ENCODE data around the gene FLOT1. TPM values are rescaled to one million over a fixed set of nuclear protein-coding genes. Genes with fewer than 3 reads are reported as not detected.

The FLOT1 gene
- total and polyA plus RNA-seq, 2 experiments from 2014 or later: 208 to 236 TPM

DNA sequence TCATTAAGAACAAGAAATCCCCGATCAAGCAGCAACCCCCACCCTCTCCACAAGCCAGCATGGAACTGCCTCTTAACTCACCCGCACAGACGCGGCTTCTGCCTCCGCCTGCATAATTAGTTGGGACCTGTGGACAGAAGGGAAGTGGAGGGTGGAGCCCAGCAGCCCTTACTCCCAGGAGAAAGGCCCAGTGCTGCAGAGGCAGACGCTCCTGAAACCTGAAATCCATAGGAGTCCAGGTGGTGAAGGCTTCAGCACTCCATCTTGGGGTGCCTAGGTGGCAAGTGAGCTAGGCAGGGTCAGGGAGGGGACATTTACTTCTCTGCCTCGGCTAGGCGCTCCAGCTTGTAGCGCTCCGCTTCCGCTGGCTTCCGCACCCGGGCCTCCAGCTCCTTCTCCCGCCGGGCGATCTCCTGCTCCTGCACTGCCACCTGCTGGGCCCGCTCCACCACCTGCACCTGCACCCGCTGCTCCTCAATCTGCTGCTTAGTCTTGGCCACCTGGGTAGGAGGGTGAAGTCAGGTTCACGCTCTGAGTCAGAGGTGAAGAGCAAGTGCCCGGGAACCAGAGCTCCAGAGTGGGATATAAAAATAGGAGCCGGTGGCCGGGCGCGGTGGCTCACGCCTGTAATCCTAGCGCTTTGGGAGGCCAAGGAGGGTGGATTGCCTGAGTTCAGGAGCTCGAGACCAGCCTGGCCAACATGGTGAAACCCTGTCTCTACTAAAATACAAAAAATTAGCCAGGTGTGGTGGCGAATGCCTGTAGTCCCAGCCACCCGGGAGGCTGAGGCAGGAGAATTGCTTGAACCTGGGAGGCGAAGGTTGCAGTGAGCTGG is 11.7 kb downstream of the FLOT1 start:
- H3K27me3 ChIP-seq: no peaks in the 10 kb centered on the region
- H3K36me3 ChIP-seq: peaks cover 52% of the 10 kb centered on the region
- TF ChIP-seq, protein P1, sequence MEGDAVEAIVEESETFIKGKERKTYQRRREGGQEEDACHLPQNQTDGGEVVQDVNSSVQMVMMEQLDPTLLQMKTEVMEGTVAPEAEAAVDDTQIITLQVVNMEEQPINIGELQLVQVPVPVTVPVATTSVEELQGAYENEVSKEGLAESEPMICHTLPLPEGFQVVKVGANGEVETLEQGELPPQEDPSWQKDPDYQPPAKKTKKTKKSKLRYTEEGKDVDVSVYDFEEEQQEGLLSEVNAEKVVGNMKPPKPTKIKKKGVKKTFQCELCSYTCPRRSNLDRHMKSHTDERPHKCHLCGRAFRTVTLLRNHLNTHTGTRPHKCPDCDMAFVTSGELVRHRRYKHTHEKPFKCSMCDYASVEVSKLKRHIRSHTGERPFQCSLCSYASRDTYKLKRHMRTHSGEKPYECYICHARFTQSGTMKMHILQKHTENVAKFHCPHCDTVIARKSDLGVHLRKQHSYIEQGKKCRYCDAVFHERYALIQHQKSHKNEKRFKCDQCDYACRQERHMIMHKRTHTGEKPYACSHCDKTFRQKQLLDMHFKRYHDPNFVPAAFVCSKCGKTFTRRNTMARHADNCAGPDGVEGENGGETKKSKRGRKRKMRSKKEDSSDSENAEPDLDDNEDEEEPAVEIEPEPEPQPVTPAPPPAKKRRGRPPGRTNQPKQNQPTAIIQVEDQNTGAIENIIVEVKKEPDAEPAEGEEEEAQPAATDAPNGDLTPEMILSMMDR (IDR thresholded peaks at IDR 0.05; ENCODE audit: low read depth, low read length): peak; percentile 40
- H3K27ac ChIP-seq: peak overlapping the region; percentile 31
- peak; percentile 51 to 83 for DNase-seq (ENCODE audit: low read depth in 1 of 2, low spot score in 1 of 2)
- H3K4me1 ChIP-seq (ENCODE audit: low read depth): peaks cover 3% of the 10 kb centered on the region
- H3K9me3 ChIP-seq (ENCODE audit: low read depth): no peaks in the 10 kb centered on the region
- H3K4me3 ChIP-seq: no peak overlapping the region

GRCh38 chr6:30727920-30728553 is 14.4 kb downstream of the FLOT1 start:
- no peaks in the 10 kb centered on the region for H3K27me3 ChIP-seq
- TF ChIP-seq, protein P1 (IDR thresholded peaks at IDR 0.05; ENCODE audit: low read depth, low read length): peak; percentile 23
- H3K36me3 ChIP-seq: peaks cover 53% of the 10 kb centered on the region
- H3K9me3 ChIP-seq (ENCODE audit: low read depth): no peaks in the 10 kb centered on the region
- H3K4me3 ChIP-seq: no peak overlapping the region
- DNase-seq (ENCODE audit: low read depth in 1 of 2, low spot score in 1 of 2): peak in 1 of 2 donors; percentile 63
- H3K27ac ChIP-seq: no peak overlapping the region
- peaks cover 3% of the 10 kb centered on the region for H3K4me1 ChIP-seq (ENCODE audit: low read depth)

DNA sequence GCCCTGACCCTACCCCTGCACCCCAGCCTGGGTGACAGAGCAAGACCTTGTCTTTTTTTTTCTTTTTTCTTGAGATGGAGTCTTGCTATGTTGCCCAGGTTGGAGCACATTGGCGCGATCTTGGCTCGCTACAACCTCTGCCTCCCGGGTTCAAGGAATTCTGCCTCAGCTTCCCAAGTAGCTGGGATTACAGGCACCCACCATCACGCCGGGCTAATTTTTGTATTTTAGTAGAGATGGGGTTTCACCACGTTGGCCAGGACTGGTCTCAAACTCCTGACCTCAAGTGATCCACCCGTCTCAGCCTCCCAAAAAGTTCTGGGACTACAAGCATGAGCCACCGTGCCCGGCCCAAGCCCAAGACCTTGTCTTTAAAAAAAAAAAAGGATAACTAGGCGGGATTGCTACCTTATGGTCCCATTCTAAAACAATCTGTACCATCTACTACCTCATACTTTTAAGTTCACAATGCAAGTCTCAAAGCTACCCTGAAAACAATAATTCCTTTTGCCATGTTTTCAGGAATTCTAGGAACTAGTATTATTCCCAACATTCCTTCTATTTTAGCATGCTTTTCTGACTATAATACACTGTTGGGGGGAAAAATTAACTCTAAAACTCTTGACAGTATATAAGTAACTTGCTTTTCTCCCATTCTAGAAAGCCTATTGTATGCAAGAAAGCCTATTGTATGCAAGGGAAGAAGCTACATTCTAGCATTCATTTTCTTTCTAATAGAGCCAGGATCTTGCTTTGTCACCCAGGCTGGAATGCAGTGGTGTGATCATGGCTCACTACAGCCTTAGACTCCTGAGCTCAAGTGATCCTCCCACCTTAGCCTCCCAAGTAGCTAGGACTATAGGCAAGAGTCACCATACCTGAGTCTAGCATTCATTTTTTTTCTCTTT is 15.7 kb downstream of the FLOT1 start:
- Histone ChIP-seq H3K4me1 (ENCODE audit: low read depth) (peaks cover 3% of the 10 kb centered on the region), H3K27me3 (no peaks in the 10 kb centered on the region), H3K9me3 (ENCODE audit: low read depth) (no peaks in the 10 kb centered on the region), H3K27ac (peak overlapping the region; percentile 69), H3K4me3 (no peak overlapping the region), H3K36me3 (peaks cover 53% of the 10 kb centered on the region)
- no peak for DNase-seq (ENCODE audit: low read depth in 1 of 2, low spot score in 1 of 2)
- TF ChIP-seq, protein P1 (IDR thresholded peaks at IDR 0.05; ENCODE audit: low read depth, low read length): no peak

DNA sequence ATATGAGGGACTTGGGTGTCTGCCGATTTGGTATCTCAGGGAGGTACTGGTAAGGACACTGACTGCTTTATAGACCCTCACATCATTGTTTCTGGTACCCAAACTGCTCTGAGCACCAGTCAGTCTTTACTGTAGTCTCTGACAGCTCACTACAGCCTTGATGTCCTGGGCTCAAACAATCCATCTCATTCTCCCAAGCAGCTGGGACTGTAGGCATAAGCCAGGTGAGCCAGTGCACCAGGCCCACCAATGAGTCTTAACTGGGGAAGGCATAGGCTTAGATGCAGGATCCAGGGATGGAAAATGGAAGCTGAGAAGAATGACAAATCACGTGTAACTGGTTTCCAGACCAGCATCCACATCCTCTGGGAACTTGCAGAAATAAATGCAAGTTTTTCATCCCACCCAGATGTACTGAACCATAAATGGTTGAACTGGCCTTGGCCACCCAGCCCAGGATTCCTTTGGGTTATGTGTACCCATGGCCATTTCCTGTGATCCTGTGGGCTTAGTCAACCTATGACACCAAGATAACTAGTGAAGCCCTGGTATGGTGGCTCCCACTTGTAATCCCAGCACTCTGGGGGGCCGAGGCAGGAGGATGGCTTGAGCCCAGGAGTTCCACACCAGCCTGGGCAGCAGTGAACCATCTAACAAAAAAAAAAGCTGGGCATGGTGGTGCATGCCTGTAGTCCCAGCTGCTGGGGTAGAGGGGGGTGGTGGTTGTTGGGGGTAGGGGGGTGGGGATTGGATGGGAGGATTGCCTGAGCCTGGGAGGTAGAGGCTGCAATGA is 16.6 kb downstream of the FLOT1 start:
- Histone ChIP-seq H3K36me3 (peaks cover 53% of the 10 kb centered on the region), H3K27me3 (no peaks in the 10 kb centered on the region), H3K9me3 (ENCODE audit: low read depth) (no peaks in the 10 kb centered on the region), H3K4me3 (no peak overlapping the region), H3K27ac (peak overlapping the region; percentile 69), H3K4me1 (ENCODE audit: low read depth) (peaks cover 3% of the 10 kb centered on the region)
- TF ChIP-seq, protein P1 (IDR thresholded peaks at IDR 0.05; ENCODE audit: low read depth, low read length): no peak
- DNase-seq (ENCODE audit: low read depth in 1 of 2, low spot score in 1 of 2): peak in 1 of 2 donors; percentile 48

Data from cardiac muscle cell (in vitro differentiated cells and primary cell).